Upper lobe of left lung (tissue), 4 donors: ENCODE measurements around the gene MCM7.

ENCODE experiments used
- POLR2A ChIP-seq, 4 donors: fragments of 450-650 bp; IDR thresholded peaks; one replicate each; pipeline ENCODE4 v1.5.1; 2016 to 2017; ENCODE audit warnings: antibody characterized with exemption in 4 of 4, mild to moderate bottlenecking in 2 of 4
- TF ChIP-seq, protein P1 (sequence below), 6 experiments: fragments of 450-650 bp in 4 of 6; fragments of 200-600 bp in 2 of 6; sonication (generic) in 2 of 6; IDR thresholded peaks; one replicate each; pipeline ENCODE4 v1.5.1; 2016 to 2019; ENCODE audit warnings: antibody characterized with exemption in 6 of 6

DNA sequence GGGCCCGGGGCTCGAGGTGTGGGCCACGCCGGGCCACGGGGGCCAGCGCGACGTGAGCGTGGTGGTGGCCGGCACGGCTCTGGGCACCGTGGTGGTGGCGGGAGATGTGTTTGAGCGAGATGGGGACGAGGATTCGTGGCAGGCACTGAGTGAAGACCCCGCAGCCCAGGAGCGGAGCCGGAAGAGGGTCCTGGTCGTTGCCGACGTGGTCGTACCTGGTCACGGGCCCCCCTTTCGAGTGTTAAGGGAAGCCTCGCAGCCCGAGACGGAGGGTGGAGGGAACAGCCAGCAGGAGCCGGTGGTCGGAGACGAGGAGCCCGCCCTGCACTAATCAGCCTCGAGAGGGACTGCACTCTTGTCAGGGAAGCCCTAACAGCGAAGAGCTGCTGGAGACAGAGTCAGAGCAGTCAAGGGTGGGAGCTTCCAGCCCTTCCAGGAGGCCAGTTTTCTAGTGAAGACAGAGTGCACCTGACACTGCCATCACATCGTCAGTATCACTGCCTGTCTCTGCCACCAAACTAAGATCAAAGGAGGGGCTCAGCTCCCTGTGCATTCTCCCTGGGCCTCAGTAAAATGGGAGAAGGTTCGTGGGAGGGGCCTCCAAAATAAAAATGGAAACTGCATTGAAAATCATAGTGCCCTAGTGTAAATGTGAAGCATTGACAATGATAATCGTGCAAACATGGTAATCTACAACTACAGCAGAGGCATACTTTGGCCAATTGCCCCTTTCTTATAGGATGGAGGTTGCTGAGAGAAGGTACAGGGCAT, 26.9 kb upstream of the MCM7 start:
- TF ChIP-seq, protein P1, sequence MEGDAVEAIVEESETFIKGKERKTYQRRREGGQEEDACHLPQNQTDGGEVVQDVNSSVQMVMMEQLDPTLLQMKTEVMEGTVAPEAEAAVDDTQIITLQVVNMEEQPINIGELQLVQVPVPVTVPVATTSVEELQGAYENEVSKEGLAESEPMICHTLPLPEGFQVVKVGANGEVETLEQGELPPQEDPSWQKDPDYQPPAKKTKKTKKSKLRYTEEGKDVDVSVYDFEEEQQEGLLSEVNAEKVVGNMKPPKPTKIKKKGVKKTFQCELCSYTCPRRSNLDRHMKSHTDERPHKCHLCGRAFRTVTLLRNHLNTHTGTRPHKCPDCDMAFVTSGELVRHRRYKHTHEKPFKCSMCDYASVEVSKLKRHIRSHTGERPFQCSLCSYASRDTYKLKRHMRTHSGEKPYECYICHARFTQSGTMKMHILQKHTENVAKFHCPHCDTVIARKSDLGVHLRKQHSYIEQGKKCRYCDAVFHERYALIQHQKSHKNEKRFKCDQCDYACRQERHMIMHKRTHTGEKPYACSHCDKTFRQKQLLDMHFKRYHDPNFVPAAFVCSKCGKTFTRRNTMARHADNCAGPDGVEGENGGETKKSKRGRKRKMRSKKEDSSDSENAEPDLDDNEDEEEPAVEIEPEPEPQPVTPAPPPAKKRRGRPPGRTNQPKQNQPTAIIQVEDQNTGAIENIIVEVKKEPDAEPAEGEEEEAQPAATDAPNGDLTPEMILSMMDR (IDR thresholded peaks at IDR 0.05): no peak
- no peak for TF ChIP-seq POLR2A (IDR thresholded peaks at IDR 0.05)
